ENCODE results near the gene GNPTAB.

The GNPTAB gene

DNA sequence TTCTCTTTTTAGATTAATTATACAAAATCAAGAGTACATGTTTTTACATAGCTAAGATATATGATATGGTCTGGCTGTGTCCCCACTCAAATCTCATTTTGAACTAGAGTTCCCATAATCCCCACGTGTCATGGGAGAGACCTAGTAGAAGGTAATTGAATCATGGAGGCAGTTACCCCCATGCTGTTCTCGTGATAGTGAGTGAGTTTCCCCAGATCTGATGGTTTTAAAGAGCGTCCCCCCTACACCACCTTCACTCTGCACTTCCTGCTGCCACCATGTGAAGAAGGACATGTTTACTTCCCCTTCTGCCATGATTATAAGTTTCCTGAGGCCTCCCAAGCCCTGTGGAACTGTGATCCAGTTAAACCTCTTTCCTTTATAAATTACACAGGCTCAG, 25.2 kb upstream of the GNPTAB start:
- TF ChIP-seq, protein P1, sequence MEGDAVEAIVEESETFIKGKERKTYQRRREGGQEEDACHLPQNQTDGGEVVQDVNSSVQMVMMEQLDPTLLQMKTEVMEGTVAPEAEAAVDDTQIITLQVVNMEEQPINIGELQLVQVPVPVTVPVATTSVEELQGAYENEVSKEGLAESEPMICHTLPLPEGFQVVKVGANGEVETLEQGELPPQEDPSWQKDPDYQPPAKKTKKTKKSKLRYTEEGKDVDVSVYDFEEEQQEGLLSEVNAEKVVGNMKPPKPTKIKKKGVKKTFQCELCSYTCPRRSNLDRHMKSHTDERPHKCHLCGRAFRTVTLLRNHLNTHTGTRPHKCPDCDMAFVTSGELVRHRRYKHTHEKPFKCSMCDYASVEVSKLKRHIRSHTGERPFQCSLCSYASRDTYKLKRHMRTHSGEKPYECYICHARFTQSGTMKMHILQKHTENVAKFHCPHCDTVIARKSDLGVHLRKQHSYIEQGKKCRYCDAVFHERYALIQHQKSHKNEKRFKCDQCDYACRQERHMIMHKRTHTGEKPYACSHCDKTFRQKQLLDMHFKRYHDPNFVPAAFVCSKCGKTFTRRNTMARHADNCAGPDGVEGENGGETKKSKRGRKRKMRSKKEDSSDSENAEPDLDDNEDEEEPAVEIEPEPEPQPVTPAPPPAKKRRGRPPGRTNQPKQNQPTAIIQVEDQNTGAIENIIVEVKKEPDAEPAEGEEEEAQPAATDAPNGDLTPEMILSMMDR (IDR thresholded peaks at IDR 0.05), result no peak

DNA sequence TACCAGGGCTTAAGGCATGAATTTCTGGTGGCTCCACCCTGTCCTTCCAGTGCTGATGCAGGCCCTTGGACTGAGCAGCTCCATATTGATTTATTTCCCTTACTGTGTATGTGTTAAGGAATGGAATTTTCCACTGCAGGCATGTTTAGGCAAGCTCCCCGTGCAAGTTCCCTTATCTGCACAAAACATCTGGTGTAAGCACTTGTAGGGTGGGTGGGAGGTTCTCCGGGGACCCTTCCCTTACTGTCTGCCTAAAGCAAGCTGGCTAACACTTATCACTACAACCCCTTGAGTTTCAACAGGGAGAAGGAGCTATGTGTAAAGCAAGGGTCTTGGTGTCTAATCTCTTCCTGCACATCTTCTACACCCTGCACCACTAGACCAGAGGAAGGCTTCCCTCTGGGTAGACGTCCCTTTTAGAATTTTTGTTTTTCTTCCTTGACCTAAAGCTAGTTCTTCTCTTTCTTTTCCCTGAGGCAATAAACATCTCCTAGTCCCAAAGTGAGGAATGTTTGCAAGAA, 24.7 kb upstream of the GNPTAB start:
- TF ChIP-seq, protein P1 (IDR thresholded peaks at IDR 0.05), result no peak

GRCh38 chr12:101854747-101855146, 24.0 kb upstream of the GNPTAB start:
- TF ChIP-seq, protein P1 (IDR thresholded peaks at IDR 0.05), result no peak

DNA sequence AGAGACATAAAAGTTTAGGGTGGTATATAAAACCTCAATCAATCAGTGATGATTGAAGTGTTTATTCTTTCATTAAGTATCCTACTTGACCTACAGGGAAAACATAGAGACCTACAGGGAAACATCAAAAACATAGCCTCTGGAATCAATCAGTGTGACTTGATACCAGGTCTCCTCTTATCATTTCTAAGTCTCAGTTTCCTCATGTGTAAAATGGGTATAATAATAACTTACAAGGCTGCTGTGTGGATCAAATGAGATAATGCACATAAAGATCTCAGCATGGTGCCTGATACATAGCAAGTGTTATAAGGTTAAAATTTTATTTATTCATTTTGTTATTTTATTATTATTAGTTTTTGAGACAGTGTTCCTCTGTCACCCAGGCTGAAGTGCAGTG, 22.2 kb upstream of the GNPTAB start:
- TF ChIP-seq, protein P1 (IDR thresholded peaks at IDR 0.05), result no peak

DNA sequence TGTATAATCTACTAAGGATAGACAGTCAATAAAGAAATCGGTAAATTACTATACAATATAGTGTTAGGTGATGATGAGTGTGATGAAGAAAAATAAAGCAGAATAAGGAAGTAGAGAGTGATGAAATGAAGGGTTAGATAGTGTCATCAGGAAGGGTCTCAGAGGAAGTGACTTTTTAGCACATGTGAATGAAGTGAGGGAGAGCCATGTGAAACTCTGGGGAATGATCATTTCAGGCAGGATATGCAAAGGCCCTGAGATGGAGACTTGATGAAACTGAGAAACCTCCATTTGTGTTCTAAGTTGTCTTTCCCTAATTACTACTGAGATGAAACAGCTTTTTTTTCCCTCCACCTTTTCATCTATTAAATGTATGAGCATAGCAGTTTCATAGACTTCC, 19.4 kb upstream of the GNPTAB start:
- TF ChIP-seq, protein P1 (IDR thresholded peaks at IDR 0.05), result no peak

DNA sequence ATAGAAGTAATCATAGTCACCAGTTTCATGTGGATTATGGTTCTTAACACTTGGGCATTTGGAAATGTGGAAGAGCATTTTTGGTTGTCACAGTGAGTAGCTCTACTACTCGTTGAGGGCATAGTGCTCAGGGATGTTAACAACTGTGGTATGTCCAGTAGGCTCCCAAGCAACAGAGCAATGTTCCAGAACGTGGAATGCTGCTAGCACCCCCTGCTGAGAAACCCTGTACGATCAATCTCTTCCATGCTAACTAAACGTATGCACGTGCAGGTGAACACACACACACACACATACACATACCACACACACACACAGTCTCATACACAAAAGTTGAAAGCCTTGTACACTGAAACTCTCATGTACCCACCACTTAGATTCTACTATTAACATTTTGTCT, 16.6 kb upstream of the GNPTAB start:
- TF ChIP-seq, protein P1 (IDR thresholded peaks at IDR 0.05), result no peak

- TF ChIP-seq, protein P1 (IDR thresholded peaks at IDR 0.05), result no peak
Measured at GRCh38 chr12:101845137-101845711, 14.5 kb upstream of the GNPTAB start.

- TF ChIP-seq, protein P1 (IDR thresholded peaks at IDR 0.05), result no peak
Measured at GRCh38 chr12:101841069-101841468, 10.3 kb upstream of the GNPTAB start.
